Fibroblast of upper back skin (primary cell): Measurements from ENCODE around the gene ZNF385B.
A peak's percentile ranks its signal among the peaks of the same experiment; 100 is the strongest.

ENCODE experiments used
- DNase-seq: peaks from one replicate; pipeline ENCODE4 v3.0.0-alpha.2; 2013

The ZNF385B gene

GRCh38 chr2:179855673-179856072 lies 5.7 kb downstream of the ZNF385B start:
- DNase-seq = no peak

GRCh38 chr2:179854891-179855290 lies 6.5 kb downstream of the ZNF385B start:
- no peak for DNase-seq

GRCh38 chr2:179853108-179853507 lies 8.3 kb downstream of the ZNF385B start:
- no peak for DNase-seq

- DNase-seq = peak; percentile 73
Measured at GRCh38 chr2:179850188-179850587, 11.2 kb downstream of the ZNF385B start.

- DNase-seq = no peak
Measured at GRCh38 chr2:179849719-179850118, 11.7 kb downstream of the ZNF385B start.

- DNase-seq = no peak
Measured at GRCh38 chr2:179843541-179843940, 17.9 kb downstream of the ZNF385B start.

- DNase-seq = peak; percentile 25
Measured at GRCh38 chr2:179842498-179843153, 18.8 kb downstream of the ZNF385B start.

- no peak for DNase-seq
Measured at GRCh38 chr2:179840840-179841239, 20.6 kb downstream of the ZNF385B start.

- peak; percentile 38 for DNase-seq
Measured at GRCh38 chr2:179837408-179837807, 24.0 kb downstream of the ZNF385B start.

- no peak for DNase-seq
Measured at GRCh38 chr2:179830043-179830787, 31.2 kb downstream of the ZNF385B start.

GRCh38 chr2:179826297-179826696 lies 35.1 kb downstream of the ZNF385B start:
- no peak for DNase-seq

- DNase-seq = no peak
Measured at GRCh38 chr2:179825494-179825893, 35.9 kb downstream of the ZNF385B start.

GRCh38 chr2:179824961-179825360 lies 36.5 kb downstream of the ZNF385B start:
- no peak for DNase-seq

- DNase-seq = no peak
Measured at GRCh38 chr2:179822540-179822939, 38.9 kb downstream of the ZNF385B start.

GRCh38 chr2:179818546-179818945 lies 42.9 kb downstream of the ZNF385B start:
- peak; percentile 7 for DNase-seq

GRCh38 chr2:179817181-179817841 lies 44.1 kb downstream of the ZNF385B start:
- peak; percentile 9 for DNase-seq

GRCh38 chr2:179814050-179814449 lies 47.4 kb downstream of the ZNF385B start:
- no peak for DNase-seq

GRCh38 chr2:179812501-179812900 lies 48.9 kb downstream of the ZNF385B start:
- no peak for DNase-seq

- DNase-seq = no peak
Measured at GRCh38 chr2:179811042-179811441, 50.4 kb downstream of the ZNF385B start.

GRCh38 chr2:179809606-179810005 lies 51.8 kb downstream of the ZNF385B start:
- no peak for DNase-seq

GRCh38 chr2:179805001-179805400 lies 56.4 kb downstream of the ZNF385B start:
- DNase-seq = no peak

GRCh38 chr2:179804206-179804605 lies 57.2 kb downstream of the ZNF385B start:
- DNase-seq = no peak

GRCh38 chr2:179802051-179802882 lies 59.1 kb downstream of the ZNF385B start:
- no peak for DNase-seq
